Mesenteric fat pad (tissue), 1 donor: ENCODE results near the gene SCARF2. TPM values are rescaled to one million over a fixed set of nuclear protein-coding genes. Genes with fewer than 3 reads are reported as not detected.

Experiments used
- DNase-seq: peaks from one replicate; pipeline ENCODE4 v3.0.0-alpha.2; 2020; ENCODE audit warnings: low spot score
- total RNA-seq: library from RNA; stranded (reverse); fragmentation: NEBNext Ultra II Directional; extraction: Animal tissue kit (Norgen Biotek cat#: 25700); gene quantifications from one replicate; pipeline ENCODE4 v1.2.1, GENCODE V29; 2021
- donor health status: DM: yes; HTN: yes; CAD: no.

The SCARF2 gene
- total RNA-seq, 1 donor from 2014 or later: 21.1 TPM

DNA sequence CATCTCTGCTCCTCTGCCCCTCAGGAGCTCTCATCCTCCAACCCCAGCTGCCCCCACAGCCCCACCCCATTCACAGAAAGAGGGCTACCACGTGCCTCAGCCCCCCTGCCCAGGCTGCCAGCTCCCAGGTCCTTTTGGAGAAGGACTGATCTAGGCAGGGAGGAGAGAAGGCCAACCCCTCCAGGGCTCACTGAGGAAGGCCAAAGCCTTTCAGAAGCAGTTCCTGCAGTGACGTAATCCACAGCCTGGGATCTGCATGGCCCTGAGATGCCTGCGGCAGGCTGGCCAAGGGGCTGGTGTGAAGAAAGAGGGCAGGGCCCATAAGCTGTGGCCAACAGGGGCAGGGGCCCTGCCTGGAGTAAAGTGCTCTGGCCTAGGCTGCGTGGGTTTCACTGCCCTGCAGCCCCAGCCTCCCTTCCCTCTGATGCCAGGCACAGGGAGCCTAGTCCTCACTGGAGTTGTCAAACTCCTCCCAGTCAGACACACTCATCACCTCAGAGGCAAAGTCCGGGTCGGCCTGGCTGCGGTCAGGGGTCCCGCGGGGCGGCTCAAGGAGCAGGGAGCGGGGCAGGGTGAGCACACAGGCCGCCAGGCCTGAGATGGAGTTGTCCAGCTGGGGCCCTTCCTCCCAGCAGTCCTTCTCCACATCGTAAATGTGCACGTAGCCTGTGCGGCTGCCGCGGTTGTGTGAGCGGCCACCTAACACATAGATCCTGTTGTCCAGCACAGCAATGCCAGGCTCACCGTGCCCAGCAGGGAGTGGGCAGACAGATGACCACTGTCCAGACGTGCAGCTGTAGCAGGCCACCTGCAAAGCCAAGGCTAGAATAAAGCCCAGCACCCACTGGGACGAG is 4.2 kb upstream of the SCARF2 start:
- DNase-seq: no peak

DNA sequence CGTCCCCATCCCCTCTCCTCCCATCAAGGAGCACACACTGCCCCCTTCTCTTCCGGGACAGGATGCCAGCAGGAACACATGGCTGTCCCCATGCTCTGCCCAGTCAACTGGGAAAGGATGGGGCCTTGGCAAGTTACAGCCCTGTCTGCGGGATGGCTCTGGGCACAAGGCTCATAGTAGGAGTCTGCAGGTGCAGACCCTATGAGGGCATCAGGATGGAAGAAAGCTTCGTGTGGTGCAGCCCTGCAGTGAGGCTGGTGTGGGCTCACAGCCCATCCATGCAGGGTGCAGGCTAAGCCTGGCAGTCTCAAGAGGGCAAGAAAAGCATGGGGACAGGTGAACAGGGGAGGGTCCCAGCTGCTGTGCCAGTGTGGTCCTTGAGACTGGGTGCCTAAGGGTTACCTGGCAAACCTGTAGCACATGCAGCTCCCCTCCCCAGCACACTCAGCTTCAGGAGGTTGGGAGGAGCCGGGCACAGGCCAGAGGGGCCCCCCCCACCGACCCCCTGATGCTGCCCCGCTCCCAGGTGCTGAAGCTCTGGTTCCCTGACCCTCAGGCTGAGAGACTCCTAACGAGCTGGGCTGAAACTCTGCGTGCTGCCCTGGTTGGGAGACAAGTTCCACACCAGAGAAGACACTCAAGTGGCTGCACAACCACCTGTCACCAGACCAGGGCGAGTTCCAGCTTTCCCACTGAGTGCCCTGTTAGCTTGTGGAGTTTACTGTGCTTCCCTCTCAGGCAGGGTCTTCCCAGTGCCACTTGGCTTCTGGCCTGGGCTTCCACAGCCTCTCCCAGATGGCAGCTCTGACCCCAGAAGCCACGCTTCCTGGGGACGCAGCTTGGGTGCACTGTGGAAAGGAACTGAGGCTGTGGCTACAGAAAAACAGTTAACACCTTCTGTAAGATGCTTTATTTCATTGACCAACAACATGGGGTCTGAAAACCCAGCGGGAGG is 3.3 kb upstream of the SCARF2 start:
- DNase-seq: no peak

DNA sequence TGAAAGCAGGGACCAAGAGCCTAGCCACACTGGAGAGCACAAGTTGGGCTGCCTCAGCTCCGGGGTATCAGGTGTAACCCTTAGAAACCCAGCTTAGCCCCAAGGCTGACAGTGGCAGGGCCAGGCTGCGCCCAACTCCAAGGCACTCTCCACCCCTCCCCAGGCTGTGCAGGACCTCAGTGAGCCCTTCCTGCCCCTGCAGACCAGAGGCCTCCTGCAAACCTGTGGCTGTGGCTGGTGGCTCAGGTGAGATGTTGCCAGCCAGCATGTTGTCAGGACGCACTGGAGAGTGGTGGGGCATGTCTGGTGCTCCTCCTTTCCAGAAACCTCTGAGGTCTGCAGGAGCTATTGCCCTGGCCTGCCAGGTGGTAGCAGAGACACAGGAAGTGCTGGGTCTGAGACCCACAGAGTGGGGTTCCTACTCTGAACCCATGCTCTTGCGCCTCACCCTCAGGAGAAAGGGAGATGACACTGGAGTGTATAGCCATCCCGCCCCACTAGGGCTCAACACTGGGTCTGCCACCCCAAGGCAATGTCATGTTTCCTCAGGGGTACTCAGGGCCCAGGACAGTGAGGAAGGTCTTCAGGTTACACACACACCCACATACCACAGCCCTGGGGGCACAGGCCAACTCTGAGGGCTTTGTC is 2.4 kb upstream of the SCARF2 start:
- peak; percentile 72 for DNase-seq

DNA sequence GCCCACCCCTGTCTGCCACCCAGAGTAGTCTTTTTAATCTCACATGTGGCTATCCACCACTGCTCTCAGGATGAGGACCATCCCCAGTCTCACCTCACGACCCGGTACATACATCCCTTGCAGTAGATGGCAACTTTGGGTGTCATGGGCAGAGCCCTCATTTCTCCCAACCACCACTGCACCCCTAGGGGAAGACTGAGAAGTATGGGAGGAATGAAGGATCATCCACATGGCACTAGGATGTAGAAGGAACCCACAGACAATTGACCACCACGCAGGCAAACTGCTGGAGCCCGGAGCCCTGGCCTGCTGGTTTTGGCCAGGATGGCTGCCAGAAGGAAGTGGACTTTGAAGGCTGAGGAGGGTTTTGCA is 1.9 kb upstream of the SCARF2 start:
- peak; percentile 64 for DNase-seq

DNA sequence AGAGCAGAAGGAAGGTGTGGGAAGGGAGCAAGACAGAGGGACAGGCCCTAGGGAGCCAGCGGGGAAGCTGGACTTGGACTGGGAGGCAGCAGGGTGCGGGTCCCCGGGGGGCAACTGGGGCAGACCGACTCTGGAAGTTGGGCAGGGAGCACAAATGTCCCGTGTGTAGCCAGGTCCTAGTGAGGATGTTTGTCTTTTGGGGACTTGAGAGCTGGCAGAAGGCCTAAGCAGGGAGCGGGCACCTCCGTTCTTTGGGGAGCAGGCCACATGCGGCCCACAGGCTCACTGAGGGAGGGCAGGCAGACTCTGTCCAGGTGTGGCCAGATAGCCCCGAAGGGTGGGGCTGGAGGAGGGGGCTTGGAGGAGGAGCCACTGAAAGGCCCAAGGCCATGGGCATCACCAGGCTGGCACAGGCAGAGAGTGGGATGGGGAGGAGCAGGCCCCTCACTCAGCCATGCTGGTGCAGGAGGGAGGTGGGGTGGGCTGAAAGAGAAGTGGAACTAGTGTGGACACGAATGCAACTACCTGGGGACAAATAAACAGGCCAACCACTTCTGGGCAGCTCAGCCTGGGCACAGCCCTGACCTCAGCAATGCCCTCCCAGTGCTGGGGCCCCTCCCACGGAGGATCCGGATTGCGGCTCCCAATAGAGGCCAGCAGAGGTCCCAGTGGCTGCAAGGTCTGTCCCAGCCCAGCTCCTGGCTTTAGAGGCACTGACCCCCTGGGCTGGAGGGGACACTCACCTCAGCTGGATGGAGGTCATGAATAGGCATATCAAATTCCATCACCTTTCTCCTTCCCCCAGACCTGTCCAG is 1.3 kb upstream of the SCARF2 start:
- DNase-seq: peak; percentile 85

DNA sequence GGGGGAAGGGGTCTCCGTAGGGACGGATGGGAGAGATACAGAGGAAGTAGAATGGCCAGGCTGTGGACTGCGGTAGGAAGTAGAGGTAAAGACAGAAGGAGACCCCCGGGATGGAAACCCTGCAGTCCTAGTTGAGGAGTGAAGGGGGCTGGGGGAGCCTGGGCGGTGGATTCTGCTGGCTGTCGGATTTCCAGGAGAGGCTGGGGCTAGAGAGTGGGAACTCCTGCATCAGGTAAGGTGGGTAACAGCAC is 727 bp upstream of the SCARF2 start:
- DNase-seq: no peak

DNA sequence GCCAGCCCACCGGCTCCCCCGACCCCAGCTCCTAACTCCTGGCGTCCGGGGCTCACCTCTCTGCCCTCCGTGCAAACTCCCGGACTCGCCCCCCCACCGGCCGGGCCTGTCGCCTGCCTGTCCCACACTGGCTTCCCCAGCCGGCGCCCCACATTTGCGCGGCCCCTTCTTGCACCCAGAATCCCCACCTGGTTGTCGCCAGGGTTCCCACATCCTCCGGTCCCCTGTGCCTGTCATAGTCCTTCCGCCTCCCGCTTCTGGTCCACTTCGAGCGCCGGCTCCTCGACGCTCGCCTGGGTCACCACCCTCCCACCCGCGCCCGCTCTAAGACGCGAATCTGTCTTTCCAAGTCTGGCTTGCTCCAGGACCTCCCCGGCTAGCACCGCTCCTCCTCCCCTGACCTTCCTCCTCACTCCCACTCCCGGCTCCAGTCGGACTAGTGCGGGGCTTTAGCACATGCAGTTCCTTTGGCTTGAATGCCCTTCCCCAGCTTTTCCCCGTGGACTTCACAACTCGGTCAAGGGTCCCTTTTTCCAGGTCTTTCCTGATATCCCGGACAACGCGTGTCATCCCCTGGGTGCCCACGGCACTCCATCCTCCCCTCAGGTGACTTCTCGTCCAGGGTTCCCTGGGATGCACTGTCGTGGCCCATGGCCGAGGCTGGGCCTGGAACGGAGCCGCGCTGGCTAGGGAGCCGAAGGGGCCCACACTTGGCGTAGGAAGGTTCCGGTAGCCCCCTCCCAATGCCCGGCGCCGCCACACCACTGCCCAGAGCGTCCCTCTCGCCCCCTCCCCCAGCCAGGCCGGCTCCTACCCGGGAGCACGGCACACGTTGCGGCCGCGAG is 635 bp downstream of the SCARF2 start:
- peak; percentile 84 for DNase-seq

DNA sequence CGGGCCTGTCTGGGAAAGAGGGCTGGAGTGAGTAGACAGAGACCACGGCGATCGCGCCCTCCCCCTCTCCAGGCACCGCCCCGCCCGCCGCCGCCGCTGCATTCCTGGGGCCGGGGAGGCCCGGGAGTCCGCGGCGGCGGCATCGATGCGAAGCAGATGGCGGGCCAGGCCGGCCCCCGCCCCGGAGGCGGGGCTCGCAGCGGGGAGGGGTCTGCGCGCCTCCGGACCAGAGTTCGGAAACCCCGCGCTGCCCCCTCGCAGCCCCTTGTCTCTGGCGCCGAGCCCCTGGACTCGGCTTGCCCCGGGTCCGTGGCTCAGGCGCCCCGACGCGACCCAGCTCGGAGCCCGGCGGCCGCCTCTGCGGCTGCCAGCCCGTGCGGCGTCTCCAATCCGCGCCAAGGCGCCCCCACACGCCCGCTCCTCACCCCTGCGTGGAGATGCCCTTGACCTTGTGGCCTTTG is 1.3 kb downstream of the SCARF2 start:
- no peak for DNase-seq

DNA sequence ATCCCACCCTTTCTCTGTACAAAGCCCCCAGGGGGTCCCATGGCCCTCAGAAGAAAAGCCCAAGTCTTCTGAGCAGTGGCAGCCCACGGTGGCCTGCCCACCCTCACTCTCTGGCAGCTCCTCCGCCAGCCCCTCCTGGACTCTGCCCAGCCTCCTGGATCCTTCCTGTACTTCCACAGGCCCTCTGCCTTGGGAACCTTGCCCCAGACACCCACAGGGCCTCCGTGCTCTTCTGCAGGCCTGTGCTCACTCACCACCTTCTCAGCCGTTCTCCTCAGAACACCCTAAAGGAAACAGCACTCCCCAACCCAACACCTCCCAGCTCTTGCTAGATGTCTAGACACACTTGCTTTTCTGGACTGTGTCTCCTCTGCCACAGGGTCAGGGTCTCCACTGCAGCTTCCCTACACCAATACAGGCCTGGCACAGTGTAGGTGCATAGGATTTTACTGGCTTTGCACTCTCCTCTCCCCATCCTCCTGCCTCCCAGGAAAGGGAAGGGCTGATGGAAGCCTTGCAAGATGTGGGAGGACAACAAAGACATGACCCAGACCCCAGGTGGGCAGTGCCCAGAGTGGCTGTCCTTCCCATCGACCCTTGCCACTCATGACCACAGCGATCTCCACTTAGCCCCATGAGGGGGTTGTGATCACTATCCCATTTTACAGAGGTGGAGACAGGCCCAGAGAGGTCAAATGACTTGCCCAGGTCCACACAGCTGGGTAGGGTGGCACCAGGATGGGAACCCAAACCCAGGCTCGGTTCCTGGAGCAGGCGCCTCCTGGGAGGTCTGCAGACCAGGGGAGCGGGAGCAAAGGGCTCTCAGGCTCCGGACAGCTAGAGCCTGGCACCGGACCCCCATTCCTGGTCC is 2.0 kb downstream of the SCARF2 start:
- no peak for DNase-seq

DNA sequence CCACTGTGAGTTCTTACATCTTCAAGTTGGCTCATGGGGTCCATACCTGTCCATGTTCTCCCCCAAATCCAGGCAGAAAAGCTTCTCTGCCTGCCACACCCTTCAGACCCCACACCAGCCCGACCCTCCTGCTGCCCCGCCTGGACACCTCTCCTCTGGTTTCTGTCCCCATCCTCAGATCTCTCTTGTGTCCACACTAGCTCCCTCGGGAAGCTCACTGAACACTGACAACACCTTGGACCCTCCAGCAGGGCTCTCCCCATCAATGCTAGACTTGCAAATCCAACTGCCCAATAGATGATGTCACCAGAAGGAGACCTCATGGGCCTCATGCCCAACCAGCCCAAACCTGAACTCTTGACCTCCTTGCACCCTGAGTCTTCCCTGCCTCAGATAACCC is 2.9 kb downstream of the SCARF2 start:
- no peak for DNase-seq

DNA sequence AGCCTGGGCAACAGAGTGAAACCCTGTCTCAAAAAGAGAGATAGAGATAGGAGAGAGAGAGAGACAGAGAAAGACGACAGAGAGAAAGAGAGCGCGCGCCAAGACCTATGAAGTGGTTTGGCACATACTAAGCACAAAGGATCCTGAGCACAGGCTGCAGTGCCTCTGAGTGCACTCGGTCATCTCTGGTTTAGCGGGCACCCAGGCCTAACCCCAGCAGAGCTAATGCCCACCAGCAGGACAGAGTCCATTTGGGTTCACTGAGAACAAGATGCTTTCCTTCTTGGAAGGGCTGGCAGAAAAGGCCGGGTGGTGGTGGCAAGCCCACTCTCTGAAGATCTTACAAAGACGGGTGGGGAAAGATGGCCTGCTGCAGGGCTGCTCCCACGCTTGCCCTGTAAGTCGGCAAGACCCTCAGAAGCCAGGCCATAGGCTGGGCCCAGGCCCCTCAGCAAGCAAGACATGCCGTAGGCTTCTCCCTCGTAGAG is 3.3 kb downstream of the SCARF2 start:
- DNase-seq: no peak

DNA sequence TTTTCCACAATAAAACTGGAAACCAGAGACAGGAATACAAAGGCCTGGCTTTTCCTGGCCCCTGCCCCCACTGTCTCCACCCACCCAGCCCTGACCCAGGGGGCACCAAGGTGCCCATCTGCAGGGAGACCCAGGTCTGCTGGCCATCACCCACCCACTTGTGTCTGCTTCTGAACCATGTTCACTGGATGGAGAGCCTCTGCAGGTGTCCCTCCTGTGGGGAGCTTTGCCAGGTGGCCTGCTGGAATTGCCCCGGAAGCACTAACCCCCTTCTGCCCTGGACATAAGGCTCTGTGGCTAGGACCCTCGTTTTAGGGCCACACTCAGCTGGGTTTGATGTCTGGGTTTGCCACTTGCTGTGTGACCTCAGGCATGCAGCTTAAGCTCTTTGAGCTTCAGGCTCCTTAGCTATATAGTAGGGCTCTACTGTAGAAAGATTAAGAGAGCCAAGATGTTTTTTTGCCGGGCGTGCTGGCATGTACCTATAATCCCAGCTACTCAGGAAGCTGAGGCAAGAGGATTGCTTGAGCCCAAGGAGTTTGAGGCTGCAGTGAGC is 3.9 kb downstream of the SCARF2 start:
- DNase-seq: no peak

DNA sequence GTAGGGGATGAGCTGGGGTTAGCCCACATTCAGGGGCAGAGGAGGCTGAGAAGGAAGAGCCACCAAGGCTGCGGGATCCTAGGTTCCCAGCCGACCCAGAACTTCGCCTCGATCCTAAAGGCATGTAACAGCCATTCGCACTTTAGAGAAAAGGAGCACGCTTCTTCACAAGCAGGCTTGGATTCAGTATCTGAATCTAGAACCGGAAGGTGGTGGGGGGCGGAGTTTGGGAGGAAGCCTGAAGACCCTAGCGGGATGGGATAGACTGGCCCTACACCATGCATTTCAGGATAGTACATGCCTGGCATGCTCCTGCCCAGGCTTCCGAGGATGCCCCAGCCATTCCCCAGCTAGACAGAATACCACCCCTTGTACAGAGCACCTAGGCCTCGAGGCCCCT is 4.4 kb downstream of the SCARF2 start:
- DNase-seq: no peak

DNA sequence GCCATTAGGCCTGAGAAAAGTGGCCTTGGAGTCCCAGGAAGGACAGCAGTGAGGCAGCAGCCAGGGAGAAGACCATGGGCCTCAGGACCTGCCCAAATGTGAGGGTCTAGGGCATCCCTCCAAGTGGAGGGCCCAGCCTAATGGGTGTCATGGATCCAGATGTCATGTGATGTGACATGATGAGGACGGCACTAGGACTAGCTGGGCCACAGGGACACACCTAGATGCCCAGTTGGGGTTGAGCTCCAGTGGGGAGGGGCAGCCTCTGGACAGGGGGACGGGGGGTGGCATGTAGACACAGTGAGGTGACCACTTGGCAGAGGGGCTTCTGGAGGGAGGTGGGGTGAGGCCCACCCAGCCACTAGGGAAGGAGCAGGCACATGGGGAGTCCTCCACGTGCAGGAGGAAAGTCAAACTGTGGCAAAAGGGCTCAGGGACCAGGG is 5.4 kb downstream of the SCARF2 start:
- DNase-seq: peak; percentile 59

DNA sequence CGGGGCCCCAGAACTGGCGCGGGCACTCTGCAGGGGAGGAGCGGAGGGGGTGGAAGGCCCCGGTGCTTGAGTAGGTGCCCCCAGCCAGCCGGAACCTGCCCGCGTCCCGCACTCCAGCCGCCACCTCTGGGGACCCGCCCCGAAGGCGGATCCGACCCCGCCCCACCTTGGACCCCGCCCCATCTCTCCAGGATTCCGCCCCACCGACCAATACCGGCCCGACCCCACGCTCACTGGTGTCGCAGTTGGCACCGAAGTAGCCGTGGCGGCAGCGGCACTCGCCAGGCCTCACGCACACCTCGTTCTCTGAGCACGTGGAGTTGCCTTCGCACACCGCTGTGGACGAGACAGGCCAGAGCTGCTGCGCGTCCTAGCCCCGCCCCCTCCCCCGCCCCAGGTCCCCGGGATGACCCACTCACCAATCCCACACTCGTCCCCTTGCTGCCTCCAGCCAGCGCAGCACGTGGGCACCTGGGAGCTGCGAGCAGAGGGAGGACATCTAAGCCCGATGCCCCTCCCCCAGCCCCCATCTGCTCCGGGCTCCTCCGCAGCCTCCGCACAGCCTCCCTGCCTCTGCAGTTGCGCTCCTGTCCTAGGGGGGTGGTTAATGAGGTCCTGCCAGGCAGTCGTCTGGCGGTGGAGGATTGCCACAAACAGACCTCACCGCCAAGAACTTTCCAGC is 6.0 kb downstream of the SCARF2 start:
- DNase-seq: peak; percentile 53

DNA sequence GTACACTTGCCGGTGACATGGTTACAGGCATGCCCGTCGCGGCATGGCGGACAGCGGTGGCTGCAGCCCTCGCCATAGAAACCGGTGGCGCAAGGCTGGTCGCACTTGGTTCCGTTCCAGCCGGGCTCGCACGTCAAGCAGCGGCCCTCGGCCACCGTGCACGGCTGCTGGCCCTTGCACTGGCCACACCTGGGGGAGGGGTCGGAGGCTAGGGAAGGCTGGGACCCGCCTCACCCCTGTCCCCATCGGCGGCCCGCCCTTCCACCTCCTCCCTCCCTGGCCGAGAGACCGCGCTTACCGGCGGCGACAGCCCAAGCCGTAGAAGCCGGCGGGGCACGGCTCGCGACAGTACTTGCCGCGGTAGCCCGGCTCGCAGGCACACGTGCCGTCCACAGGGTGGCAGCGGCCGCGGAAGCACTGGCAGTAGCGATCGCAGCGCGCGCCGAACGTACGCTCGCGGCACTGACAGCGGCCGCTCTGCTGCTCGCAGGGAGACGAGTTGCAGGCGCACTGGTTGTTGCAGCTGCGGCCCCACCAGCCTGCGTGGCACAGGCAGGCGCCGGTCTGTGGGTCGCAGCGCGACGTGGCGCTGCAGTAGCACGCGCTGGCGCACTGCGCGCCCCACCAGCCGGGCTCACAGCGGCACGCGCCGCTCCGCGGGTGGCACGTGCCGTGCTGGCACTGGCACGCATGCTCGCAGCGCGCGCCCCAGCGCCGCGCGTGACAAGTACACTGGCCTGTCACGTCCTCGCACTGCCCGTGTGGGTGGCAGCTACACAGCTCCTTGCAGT is 6.7 kb downstream of the SCARF2 start:
- peak; percentile 85 for DNase-seq

DNA sequence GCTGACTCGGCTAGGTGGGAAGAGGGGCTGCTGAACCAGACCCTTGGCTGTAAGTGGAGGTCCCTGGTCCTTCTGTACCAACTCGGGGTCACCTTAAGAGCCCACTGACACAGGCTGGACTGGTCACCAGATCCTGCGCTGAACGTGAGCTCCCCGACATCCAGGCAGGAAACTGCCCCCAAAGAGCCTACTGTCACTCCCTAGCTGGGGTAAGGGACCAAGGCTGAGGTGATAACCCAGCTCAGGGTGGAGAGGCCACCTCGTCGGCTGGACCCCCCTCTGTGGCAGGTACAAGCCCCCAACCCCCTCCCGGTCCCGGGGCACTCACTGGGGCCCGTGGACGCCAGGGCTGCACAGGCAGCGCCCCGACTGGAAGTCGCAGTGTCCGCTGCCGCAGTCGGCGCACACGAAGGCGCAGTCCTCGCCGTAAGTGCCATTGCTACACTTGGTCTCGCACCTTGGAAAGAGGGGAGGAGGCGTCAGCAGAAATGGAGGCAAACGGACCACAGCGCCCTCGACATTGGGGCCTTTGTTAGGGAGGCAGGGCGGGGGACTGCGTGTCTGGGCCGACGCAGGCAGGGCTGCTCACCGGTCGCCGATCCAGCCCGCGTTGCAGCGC is 7.4 kb downstream of the SCARF2 start:
- peak; percentile 89 for DNase-seq
